ENCODE measurements around the gene CLCN2. TPM values are rescaled to one million over a fixed set of nuclear protein-coding genes. Genes with fewer than 3 reads are reported as not detected.
A peak's percentile ranks its signal among the peaks of the same experiment; 100 is the strongest.

The CLCN2 gene
- total RNA-seq (2022), result 4.5 and 5.5 TPM in 2 replicates
- percentile 39 among the genes with signal in this experiment for Bru-seq, nascent RNA
- BruChase-seq, experiment 1, labeled RNA remaining after a 6-hour chase, result percentile 39 among the genes with signal in this experiment
- BruChase-seq, experiment 2, labeled RNA remaining after a 2-hour chase, result percentile 43 among the genes with signal in this experiment
- long read RNA-seq, partial matches to known transcripts, result 0 of 6 reads
- long read RNA-seq, other reads (novel, unspliced or antisense), result 1 of 6 reads

DNA sequence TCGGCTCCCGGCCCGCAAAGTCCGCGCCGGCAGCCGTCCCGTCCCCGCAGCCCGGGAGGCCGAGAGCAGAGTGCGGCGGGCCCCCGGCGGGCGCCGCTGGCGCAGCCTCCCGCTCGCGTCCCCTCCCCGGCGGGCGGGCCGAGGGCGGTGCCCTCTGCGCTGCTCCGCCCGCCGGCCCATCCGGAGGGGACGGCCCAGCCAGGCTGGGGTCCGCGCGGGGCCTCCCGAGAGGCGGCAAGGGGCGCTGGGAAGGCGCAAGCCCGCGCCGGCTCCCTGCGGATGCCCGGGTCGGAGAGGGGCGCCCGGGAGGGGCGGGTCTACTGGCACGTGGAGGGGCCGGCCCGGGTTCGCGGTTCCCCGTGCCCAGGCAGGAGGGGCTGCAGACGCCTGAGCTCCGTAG, at the start of gene CLCN2, which contains the start of gene POLR2H:
CLCN2 (minus strand) TSS at position 74 of the 400 bp plus-strand sequence. CDS start 126 bp downstream, outside the sequence.
POLR2H (plus strand) TSS at position 179 of the 400 bp plus-strand sequence. CDS start 1,783 bp downstream, outside the sequence.
- H3K4me1 Mint-ChIP-seq (ENCODE audit: insufficient read depth, unreplicated experiment), result peaks cover 27% of the 10 kb centered on the region

DNA sequence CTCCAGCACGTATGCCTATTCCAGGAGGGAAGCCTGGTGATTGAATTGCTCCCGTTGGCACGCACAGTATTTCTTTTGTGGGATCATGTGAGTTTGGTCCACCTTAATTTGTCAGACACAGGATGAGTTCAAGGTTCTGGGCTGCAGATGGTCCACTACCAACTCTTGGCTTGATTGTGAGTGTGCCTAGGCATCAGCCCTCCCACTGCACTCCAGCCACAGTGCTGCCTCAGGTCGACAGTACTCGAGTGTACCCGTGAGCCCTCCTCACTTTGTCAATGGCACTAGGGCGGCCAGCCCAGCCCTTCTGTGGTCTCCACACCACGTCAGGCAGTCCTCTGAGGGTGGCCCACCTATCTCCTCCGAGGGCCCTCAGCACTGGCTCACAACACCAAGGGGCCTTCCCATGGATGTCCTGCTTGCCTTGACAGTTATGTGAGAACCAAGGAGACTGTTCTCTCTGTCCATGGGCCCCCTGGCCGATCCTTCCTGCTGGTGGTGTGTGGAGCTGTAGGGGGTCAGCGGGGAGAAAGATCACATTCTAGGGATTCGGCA, 48.6 kb upstream of the CLCN2 start:
- H3K4me3 Mint-ChIP-seq (ENCODE audit: unreplicated experiment), result no peak overlapping the region
- CTCF ChIA-PET, result interaction anchor here (1.1 to 1.2 kb wide), 2 partner anchors 25 to 38 kb away, joined by 3 to 4 read pairs; no protein-coding TSS in a partner anchor
- intact Hi-C loops (cut with micrococcal nuclease), result no loop called here
- no peaks in the 10 kb centered on the region for H3K27me3 Mint-ChIP-seq (ENCODE audit: insufficient read depth, unreplicated experiment)
- H3K4me1 Mint-ChIP-seq (ENCODE audit: insufficient read depth, unreplicated experiment), result no peaks in the 10 kb centered on the region
- H3K9me3 Mint-ChIP-seq (ENCODE audit: unreplicated experiment), result no peaks in the 10 kb centered on the region
- no peak overlapping the region for H3K27ac Mint-ChIP-seq (ENCODE audit: low read depth, unreplicated experiment)
- no TSS peak for BruUV-seq (replicated peaks)
- POLR2A ChIA-PET, result no interaction called here
- DNase-seq (ENCODE audit: unreplicated experiment), result no peak
- H3K36me3 Mint-ChIP-seq (ENCODE audit: insufficient read depth, unreplicated experiment), result no peaks in the 10 kb centered on the region
- TF ChIP-seq, protein P1, sequence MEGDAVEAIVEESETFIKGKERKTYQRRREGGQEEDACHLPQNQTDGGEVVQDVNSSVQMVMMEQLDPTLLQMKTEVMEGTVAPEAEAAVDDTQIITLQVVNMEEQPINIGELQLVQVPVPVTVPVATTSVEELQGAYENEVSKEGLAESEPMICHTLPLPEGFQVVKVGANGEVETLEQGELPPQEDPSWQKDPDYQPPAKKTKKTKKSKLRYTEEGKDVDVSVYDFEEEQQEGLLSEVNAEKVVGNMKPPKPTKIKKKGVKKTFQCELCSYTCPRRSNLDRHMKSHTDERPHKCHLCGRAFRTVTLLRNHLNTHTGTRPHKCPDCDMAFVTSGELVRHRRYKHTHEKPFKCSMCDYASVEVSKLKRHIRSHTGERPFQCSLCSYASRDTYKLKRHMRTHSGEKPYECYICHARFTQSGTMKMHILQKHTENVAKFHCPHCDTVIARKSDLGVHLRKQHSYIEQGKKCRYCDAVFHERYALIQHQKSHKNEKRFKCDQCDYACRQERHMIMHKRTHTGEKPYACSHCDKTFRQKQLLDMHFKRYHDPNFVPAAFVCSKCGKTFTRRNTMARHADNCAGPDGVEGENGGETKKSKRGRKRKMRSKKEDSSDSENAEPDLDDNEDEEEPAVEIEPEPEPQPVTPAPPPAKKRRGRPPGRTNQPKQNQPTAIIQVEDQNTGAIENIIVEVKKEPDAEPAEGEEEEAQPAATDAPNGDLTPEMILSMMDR (IDR thresholded peaks at IDR 0.05; ENCODE audit: unreplicated experiment), result no peak

More for the DNA sequence above, at the start of gene CLCN2, which contains the start of gene POLR2H:
- no TSS peak for BruUV-seq (replicated peaks)
- no peaks in the 10 kb centered on the region for H3K9me3 Mint-ChIP-seq (ENCODE audit: unreplicated experiment)
- peak within 1 kb of the TSS; percentile 93 for H3K4me3 Mint-ChIP-seq (ENCODE audit: unreplicated experiment)
- H3K36me3 Mint-ChIP-seq (ENCODE audit: insufficient read depth, unreplicated experiment), result peaks cover 29% of the 10 kb centered on the region
- intact Hi-C loops (cut with micrococcal nuclease), result no loop called here
- TF ChIP-seq, protein P1 (IDR thresholded peaks at IDR 0.05; ENCODE audit: unreplicated experiment), result no peak
- no peaks in the 10 kb centered on the region for H3K27me3 Mint-ChIP-seq (ENCODE audit: insufficient read depth, unreplicated experiment)
- peak within 1 kb of the TSS; percentile 89 for H3K27ac Mint-ChIP-seq (ENCODE audit: low read depth, unreplicated experiment)
- POLR2A ChIA-PET, result interaction anchor here (0.6 to 4.1 kb wide), 20 partner anchors 10 to 1291 kb away, joined by 3 to 18 read pairs (median 4); partner anchors contain the start of gene PSMD2
- DNase-seq (ENCODE audit: unreplicated experiment), result peak; percentile 51
- CTCF ChIA-PET, result interaction anchor here (1.0 to 3.5 kb wide), 5 partner anchors 8 to 180 kb away, joined by 3 to 12 read pairs (median 4); partner anchors contain the start of gene FAM131A

DNA sequence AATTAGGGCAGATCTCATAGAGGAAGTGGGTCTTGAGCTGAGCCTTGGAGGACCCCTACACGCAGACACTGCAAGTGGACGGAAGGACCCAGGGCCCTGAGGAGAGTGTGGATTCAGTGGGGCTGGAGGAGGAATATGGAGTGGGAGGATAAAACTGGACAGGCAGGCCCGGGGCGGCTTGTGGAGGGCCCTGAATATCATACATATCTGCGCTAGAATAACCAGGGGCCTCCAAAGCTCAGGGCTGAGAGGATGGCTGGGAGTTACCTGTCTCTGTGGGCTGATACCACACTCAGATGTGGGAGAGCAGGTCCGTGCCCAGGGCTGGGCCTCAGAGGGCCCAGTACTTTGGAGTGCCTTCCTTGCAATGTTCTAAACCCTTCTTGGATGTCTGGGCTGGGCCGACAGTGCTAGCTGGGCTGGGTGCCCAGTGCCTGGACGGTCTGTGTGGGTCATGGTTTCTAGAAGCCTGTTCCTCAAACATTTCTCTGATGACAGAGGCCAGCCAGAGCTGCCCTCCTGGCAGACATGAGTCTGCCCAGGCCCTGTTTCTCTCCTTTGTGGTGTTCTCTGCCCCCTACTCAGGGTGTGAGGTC, 48.0 kb upstream of the CLCN2 start:
- intact Hi-C loops (cut with micrococcal nuclease), result no loop called here
- TF ChIP-seq, protein P1 (IDR thresholded peaks at IDR 0.05; ENCODE audit: unreplicated experiment), result no peak
- Mint-ChIP-seq H3K36me3 (ENCODE audit: insufficient read depth, unreplicated experiment) (no peaks in the 10 kb centered on the region), H3K4me3 (ENCODE audit: unreplicated experiment) (no peak overlapping the region), H3K27ac (ENCODE audit: low read depth, unreplicated experiment) (no peak overlapping the region), H3K9me3 (ENCODE audit: unreplicated experiment) (no peaks in the 10 kb centered on the region), H3K27me3 (ENCODE audit: insufficient read depth, unreplicated experiment) (no peaks in the 10 kb centered on the region), H3K4me1 (ENCODE audit: insufficient read depth, unreplicated experiment) (no peaks in the 10 kb centered on the region)
- ChIA-PET POLR2A (no interaction called here), CTCF (interaction anchor here (1.1 to 1.2 kb wide), 2 partner anchors 25 to 38 kb away, joined by 3 to 4 read pairs; no protein-coding TSS in a partner anchor)
- no TSS peak for BruUV-seq (replicated peaks)
- DNase-seq (ENCODE audit: unreplicated experiment), result no peak
